Activated naive CD8-positive, alpha-beta T cell treated with anti-CD3 and anti-CD28 coated beads, Interleukin-2, amount 10 ng/mL, durations not matched to agents 7 days and 5 days (primary cell): Measurements from ENCODE around the gene DOCK1. TPM values are rescaled to one million over a fixed set of nuclear protein-coding genes. Genes with fewer than 3 reads are reported as not detected.
A peak's percentile ranks its signal among the peaks of the same experiment; 100 is the strongest.

Experiments
- ATAC-seq: fragments of 150-1000 bp; cut with Tn5 transposase; one replicate; pipeline ENCODE4 v1.10.0; 2021; ENCODE audit warnings: low read depth, moderate library complexity
- POLR2A ChIA-PET: fragments of 350-600 bp; sonication (Branson Sonifier 250); formaldehyde crosslinking; loops from one replicate; lab custom pipeline; 2021; ENCODE audit warnings: antibody characterized with exemption; lab: Charles Lee
- DNase-seq: peaks from one replicate; pipeline ENCODE4 v3.0.0; 2021
- H3K27ac Mint-ChIP-seq: one replicate; pipeline ENCODE4 v1.8.0; 2022; ENCODE audit warnings: mild to moderate bottlenecking, mixed read lengths
- H3K27me3 Mint-ChIP-seq: one replicate; pipeline ENCODE4 v1.8.0; 2022; ENCODE audit warnings: mild to moderate bottlenecking, moderate library complexity, mixed read lengths
- H3K36me3 Mint-ChIP-seq: one replicate; pipeline ENCODE4 v1.8.0; 2021; ENCODE audit warnings: mild to moderate bottlenecking, mixed read lengths
- H3K4me1 Mint-ChIP-seq: one replicate; pipeline ENCODE4 v1.8.0; 2021; ENCODE audit warnings: mixed read lengths
- H3K4me3 Mint-ChIP-seq: one replicate; pipeline ENCODE4 v1.8.0; 2022; ENCODE audit warnings: mild to moderate bottlenecking, moderate library complexity, mixed read lengths
- H3K9me3 Mint-ChIP-seq: one replicate; pipeline ENCODE4 v1.8.0; 2021; ENCODE audit warnings: mixed read lengths
- total RNA-seq, 2 experiments: library from RNA; stranded (reverse); gene quantifications; one replicate each; pipeline ENCODE4 v1.2.3, GENCODE V29; 2021

DOCK1 gene
- total RNA-seq, 2 experiments from 2014 or later = 0.06 to 0.14 TPM

DNA sequence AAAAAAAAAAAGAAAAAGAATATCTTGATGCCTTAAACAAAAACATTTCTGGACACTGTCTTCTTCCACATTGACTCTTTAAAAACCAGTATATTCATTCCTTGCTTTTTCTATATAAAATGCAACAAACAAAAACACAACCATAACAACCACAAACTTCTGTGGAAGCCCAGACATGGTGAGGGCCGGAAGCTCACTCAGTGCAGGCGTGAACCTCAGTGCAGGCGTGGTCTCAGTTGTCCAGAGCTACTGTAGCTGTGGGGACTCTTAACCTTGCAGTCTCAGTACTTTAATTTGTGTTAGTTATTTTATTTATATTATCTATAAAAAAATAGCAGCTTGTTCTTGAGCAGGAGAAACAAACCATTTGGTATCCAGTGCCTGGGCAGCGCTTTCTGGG, 131.8 kb downstream of the DOCK1 start:
- POLR2A ChIA-PET = no interaction called here
- Mint-ChIP-seq H3K27me3 (no peaks in the 10 kb centered on the region), H3K9me3 (no peaks in the 10 kb centered on the region), H3K36me3 (no peaks in the 10 kb centered on the region), H3K27ac (no peak overlapping the region), H3K4me1 (no peaks in the 10 kb centered on the region), H3K4me3 (no peak overlapping the region)
- DNase-seq = no peak
- no peak for ATAC-seq

DNA sequence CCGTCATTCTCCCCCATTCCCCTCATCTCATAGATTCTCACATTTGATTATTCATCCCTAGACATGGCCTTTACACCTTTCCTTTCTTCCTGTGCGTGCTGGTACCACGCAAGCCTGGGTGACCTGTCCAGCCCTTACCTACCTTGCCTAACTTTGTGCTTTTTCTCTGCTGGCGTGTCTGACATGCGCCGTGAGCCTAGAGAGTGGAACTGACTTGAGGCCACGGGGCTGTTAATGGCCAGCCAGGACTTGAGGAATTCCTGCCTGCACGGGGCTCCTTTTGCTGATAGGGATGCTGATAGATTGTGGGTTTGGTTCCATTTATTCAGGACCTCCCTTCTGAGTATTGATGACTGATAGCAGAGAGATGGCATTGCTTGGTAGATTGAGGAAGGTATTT, 134.2 kb downstream of the DOCK1 start:
- DNase-seq = no peak
- no peaks in the 10 kb centered on the region for H3K9me3 Mint-ChIP-seq
- ATAC-seq = no peak
- no peaks in the 10 kb centered on the region for H3K4me1 Mint-ChIP-seq
- no peak overlapping the region for H3K27ac Mint-ChIP-seq
- H3K27me3 Mint-ChIP-seq = no peaks in the 10 kb centered on the region
- H3K4me3 Mint-ChIP-seq = no peak overlapping the region
- no peaks in the 10 kb centered on the region for H3K36me3 Mint-ChIP-seq
- POLR2A ChIA-PET = no interaction called here

DNA sequence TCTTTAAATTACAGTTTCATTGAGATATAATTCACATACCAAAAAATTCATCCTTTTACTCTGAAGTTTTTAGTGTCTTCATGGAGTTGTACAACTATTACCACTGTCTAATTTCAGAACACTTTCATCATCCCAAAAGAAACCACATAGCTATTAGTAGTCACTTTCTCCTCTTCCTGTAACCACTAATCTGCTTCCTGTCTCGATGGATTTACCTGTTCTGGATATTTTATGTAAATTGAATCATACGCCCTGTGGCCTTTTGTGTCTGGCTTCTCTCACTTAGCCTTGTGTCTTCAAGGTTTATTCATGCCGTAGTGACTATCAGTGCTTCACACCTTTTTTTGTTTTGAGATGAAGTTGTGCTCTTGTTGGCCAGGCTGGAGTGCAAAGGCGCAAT, 135.5 kb downstream of the DOCK1 start:
- H3K4me3 Mint-ChIP-seq = no peak overlapping the region
- ATAC-seq (no peak), DNase-seq (no peak)
- H3K36me3 Mint-ChIP-seq = no peaks in the 10 kb centered on the region
- H3K27ac Mint-ChIP-seq = no peak overlapping the region
- no peaks in the 10 kb centered on the region for H3K9me3 Mint-ChIP-seq
- H3K27me3 Mint-ChIP-seq = no peaks in the 10 kb centered on the region
- no peaks in the 10 kb centered on the region for H3K4me1 Mint-ChIP-seq
- POLR2A ChIA-PET = no interaction called here

DNA sequence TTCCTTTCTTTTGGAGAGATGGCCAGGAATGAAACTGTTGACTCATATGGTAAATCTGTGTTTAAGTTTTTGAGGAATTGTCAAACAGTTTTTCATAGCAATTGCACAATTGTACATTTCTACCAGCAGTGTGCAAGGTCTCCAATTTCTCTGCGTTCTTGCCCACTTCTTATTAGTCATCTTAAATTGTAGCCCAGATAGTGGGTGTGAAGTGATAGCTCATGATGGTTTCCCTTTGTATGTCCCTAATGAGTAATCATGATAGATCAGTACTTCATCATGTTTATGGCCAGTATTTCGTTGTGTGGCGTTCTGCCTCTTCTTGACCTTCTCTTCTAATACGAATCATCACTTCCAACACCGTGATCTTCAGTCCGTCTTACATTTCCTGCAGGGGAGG, 136.3 kb downstream of the DOCK1 start:
- POLR2A ChIA-PET = no interaction called here
- DNase-seq (no peak), ATAC-seq (no peak)
- H3K4me3 Mint-ChIP-seq = no peak overlapping the region
- H3K36me3 Mint-ChIP-seq = no peaks in the 10 kb centered on the region
- no peak overlapping the region for H3K27ac Mint-ChIP-seq
- no peaks in the 10 kb centered on the region for H3K9me3 Mint-ChIP-seq
- H3K27me3 Mint-ChIP-seq = no peaks in the 10 kb centered on the region
- no peaks in the 10 kb centered on the region for H3K4me1 Mint-ChIP-seq

DNA sequence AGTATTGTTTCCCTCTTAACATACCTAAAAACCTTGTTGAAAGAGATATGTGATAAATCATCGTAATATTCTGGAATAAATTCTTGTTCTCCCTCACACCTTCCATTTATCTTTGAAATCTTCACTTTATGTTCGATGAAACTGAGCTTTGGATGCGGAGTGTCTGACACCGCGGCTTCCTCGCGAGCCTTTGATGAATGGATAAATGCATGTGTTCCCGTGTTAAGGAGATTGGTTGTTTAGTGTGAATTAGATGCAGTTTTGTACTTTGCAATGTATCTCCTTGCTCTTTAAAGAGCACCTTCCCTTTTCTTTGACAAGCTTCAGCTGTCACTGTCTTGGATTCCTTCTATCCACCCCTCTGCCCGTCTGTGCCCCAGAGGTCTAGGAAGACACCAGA, 138.1 kb downstream of the DOCK1 start:
- no peaks in the 10 kb centered on the region for H3K4me1 Mint-ChIP-seq
- peak overlapping the region; percentile 49 for H3K27ac Mint-ChIP-seq
- no peak overlapping the region for H3K4me3 Mint-ChIP-seq
- ATAC-seq = no peak
- no peaks in the 10 kb centered on the region for H3K9me3 Mint-ChIP-seq
- no peak for DNase-seq
- no peaks in the 10 kb centered on the region for H3K36me3 Mint-ChIP-seq
- no peaks in the 10 kb centered on the region for H3K27me3 Mint-ChIP-seq
- POLR2A ChIA-PET = no interaction called here

DNA sequence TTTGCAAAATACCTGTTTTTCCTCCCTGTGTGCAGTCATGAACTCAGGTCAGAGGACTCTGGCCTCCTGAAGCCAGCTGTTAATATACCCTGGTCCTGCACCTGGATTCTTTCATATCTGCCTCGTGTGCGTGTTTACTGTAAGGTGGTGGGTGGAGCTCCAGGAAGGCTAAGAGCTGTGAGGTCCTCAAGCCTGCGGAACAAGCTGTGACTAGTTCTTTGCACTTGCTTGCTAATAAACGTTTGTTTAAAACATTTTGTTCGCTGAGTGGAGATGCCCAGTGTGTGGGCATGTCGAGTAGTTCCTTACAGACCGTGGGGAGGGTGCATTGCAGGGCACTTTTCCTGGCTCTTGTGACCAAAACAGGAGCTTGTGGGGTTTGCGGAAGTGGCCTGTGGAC, 139.0 kb downstream of the DOCK1 start:
- H3K27me3 Mint-ChIP-seq = no peaks in the 10 kb centered on the region
- H3K9me3 Mint-ChIP-seq = no peaks in the 10 kb centered on the region

DNA sequence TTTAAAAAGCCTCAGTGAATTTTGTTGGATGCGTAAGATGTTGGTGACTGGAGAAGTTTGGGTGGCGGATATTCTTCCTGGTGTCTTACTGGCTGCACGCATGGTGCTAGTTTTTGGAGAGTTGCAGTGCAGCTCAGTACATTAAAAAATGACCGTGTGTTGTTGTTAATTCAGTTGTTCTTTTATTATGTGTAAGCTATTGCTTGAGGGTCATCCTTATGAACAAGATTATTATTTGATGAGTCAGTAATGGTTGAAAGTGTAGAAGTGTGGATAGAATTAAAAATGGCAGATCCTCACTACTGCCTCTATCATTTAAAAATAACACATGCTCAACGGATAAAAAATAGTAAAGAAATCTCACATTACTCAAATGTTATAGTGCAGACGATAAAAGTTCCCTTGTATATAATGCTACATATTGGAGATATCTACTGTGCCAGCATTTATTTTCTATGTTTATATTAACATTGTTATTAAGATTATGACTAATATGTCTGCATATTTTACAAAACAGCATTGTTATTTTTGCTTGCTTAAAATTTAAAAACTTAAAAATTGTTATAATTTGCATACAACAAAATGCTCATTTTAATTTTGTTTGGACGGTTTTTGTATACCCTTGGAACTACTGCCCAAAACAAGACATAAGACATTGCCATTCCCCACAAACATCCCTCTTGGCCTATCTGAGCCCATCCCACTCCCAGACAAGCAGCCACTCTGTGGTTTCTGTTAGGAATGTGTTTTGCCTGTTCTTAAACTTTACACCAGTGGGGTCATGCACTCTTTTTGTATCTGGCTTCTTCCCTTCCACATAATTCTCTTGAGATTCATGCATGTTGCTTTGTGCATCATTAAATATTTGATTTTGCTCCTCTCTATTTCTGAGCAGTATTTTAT, 142.0 kb downstream of the DOCK1 start:
- no peaks in the 10 kb centered on the region for H3K27me3 Mint-ChIP-seq
- H3K4me1 Mint-ChIP-seq = no peaks in the 10 kb centered on the region
- POLR2A ChIA-PET = no interaction called here
- H3K9me3 Mint-ChIP-seq = no peaks in the 10 kb centered on the region
- no peaks in the 10 kb centered on the region for H3K36me3 Mint-ChIP-seq
- DNase-seq (no peak), ATAC-seq (no peak)
- H3K27ac Mint-ChIP-seq = no peak overlapping the region
- no peak overlapping the region for H3K4me3 Mint-ChIP-seq

More for the DNA sequence above, 139.0 kb downstream of the DOCK1 start:
- H3K4me1 Mint-ChIP-seq = no peaks in the 10 kb centered on the region
- no peak overlapping the region for H3K4me3 Mint-ChIP-seq
- no peak overlapping the region for H3K27ac Mint-ChIP-seq
- DNase-seq = no peak
- no peaks in the 10 kb centered on the region for H3K36me3 Mint-ChIP-seq
- POLR2A ChIA-PET = no interaction called here
- ATAC-seq = no peak

DNA sequence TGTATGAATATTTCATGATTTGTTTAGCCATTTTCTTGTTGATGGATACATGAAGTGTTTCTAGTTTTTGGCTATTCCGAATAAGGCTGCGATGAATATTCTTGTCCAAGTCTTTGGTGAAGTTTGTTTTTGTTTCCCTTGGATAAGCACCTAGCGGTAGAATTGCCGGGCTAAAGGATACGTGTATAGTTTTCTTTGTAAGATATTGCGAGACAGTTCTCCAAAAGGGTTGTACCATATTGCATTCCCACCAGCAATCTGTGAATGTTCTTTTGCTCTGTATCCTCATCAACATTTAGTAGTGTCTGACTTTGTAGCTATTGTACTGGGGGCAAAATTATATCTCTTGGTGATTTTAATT, 142.6 kb downstream of the DOCK1 start:
- Mint-ChIP-seq H3K9me3 (no peaks in the 10 kb centered on the region), H3K4me3 (no peak overlapping the region), H3K36me3 (no peaks in the 10 kb centered on the region), H3K27ac (no peak overlapping the region), H3K4me1 (no peaks in the 10 kb centered on the region), H3K27me3 (no peaks in the 10 kb centered on the region)
- no peak for ATAC-seq
- POLR2A ChIA-PET = no interaction called here
- no peak for DNase-seq

DNA sequence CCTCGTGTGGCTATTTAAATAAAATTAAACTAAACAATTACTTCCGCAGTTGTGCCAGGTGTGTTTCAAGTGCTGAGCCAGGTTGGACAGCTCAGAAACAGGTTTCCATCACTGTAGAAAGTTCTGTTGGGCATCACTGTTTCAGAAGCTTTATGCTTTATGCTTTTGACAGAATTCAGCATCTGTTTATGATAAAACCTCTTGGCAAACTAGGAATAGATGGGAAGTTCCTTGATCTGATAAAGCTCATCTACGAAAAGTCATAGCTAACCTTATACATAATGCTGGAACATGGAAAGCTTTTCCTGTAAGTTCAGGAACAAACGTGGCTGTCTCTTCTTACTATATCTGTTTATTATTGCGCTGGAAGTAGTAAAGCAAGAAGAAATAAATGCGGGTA, 143.4 kb downstream of the DOCK1 start:
- H3K9me3 Mint-ChIP-seq = no peaks in the 10 kb centered on the region
- no peaks in the 10 kb centered on the region for H3K4me1 Mint-ChIP-seq
- DNase-seq = no peak
- H3K36me3 Mint-ChIP-seq = no peaks in the 10 kb centered on the region
- H3K27ac Mint-ChIP-seq = no peak overlapping the region
- ATAC-seq = no peak
- POLR2A ChIA-PET = no interaction called here
- H3K27me3 Mint-ChIP-seq = no peaks in the 10 kb centered on the region
- H3K4me3 Mint-ChIP-seq = no peak overlapping the region

DNA sequence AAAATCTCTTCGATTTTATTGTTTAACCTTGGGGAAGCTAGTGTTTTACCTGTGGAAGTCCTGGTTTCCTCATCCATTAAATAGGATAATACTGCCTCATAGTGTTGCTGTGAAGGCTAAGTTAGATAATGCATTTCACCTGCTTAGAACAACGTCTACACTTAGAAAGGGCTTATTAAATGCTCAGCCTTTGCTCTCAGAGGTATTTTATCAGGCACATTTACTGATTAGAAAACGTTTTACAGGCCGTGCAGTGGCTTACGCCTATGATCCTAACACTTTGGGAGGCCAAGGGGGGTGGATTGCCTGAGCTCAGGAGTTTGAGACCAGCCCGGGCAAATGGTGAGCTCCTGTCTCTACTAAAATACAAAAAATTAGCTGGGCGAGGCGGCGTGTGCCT, 146.8 kb downstream of the DOCK1 start:
- Mint-ChIP-seq H3K36me3 (no peaks in the 10 kb centered on the region), H3K4me3 (no peak overlapping the region), H3K4me1 (no peaks in the 10 kb centered on the region), H3K27ac (no peak overlapping the region), H3K9me3 (no peaks in the 10 kb centered on the region), H3K27me3 (no peaks in the 10 kb centered on the region)
- ATAC-seq (no peak), DNase-seq (no peak)
- POLR2A ChIA-PET = no interaction called here

DNA sequence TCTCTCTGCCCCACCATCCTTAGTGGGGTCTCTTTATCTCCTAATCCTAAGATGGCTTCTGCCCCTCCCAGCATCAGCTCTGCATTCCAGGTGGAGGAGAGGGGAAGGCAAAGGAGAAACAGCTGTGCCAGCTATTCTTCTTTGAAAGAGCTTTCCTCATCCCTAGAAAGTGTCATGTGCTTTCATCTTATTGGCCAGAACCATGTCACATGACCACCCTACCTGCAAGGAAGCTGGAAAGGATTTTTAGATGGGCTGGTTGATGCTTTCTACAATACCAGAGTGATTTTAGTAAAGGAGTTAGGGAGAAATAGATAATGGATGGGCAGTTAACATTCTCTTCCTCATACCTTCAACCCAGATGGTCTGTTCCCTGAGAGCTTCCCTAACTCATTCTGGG, 150.0 kb downstream of the DOCK1 start:
- peaks cover 3% of the 10 kb centered on the region for H3K9me3 Mint-ChIP-seq
- H3K27ac Mint-ChIP-seq = no peak overlapping the region
- no peak for DNase-seq
- H3K36me3 Mint-ChIP-seq = no peaks in the 10 kb centered on the region
- peaks cover 3% of the 10 kb centered on the region for H3K27me3 Mint-ChIP-seq
- no peak overlapping the region for H3K4me3 Mint-ChIP-seq
- H3K4me1 Mint-ChIP-seq = no peaks in the 10 kb centered on the region
- no peak for ATAC-seq
- POLR2A ChIA-PET = no interaction called here

DNA sequence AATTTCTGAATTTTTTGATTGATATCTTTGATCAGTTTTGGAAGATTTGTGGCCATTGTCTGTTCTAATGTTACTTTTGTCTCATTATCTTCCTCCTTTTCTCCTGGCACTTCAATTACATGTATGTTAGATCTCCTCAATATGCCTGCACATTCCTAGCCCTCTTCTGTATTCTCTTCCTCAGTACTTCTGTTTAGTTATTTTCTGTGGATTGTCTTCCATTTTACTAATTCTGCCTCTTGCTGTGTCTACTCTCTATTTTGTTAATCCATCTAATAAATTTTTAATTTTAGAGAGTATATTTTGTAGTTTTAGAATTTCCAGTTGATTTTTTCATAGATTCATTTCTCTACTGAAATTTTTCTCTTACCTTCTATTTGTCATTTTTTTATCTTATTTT, 154.1 kb downstream of the DOCK1 start:
- POLR2A ChIA-PET = no interaction called here
- H3K36me3 Mint-ChIP-seq = no peaks in the 10 kb centered on the region
- DNase-seq = no peak
- no peak for ATAC-seq
- H3K9me3 Mint-ChIP-seq = peaks cover 3% of the 10 kb centered on the region
- no peaks in the 10 kb centered on the region for H3K4me1 Mint-ChIP-seq
- peaks cover 3% of the 10 kb centered on the region for H3K27me3 Mint-ChIP-seq
- no peak overlapping the region for H3K27ac Mint-ChIP-seq
- H3K4me3 Mint-ChIP-seq = no peak overlapping the region

DNA sequence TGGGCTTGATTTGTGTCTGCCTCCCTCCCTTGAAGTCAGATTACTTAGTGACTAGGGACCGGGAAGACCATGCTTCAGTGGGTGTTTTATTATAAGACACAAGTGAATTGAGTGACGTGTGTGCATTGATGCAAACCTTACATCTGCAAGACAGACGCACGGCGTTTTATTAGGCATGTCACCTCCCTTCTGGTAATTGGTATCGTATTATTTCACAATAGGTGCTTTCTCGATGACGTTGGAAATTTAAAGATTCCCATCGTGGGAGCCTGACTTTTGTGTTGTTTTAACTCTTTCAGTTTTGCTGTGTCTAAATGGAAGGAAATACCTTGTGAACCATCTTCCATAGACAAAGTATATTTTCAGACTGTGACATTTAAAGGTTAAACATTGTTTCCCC, 158.5 kb downstream of the DOCK1 start:
- POLR2A ChIA-PET = no interaction called here
- DNase-seq = no peak
- Mint-ChIP-seq H3K4me3 (no peak overlapping the region), H3K36me3 (no peaks in the 10 kb centered on the region), H3K27ac (no peak overlapping the region), H3K27me3 (peaks cover 3% of the 10 kb centered on the region), H3K9me3 (peaks cover 3% of the 10 kb centered on the region), H3K4me1 (no peaks in the 10 kb centered on the region)
- ATAC-seq = no peak

DNA sequence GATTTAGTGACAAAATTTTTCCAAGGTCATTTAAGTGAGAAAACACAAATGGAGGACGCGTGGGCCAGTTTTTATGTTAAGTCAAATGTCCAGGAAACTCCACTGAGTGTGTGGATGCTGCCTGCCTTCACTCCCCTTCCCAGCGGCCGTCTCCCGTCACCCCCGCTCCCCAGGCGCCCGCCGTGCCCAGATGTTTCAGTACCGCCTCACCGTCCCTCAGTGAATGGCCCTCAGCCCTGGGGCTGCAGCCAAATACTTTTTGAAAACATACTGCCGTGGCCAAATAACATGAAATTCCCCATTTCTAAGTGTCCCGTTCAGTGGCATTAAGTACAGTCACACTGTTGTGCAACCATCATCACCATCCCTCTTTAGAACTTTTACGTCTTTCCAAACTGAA, 159.2 kb downstream of the DOCK1 start:
- POLR2A ChIA-PET = no interaction called here
- DNase-seq (no peak), ATAC-seq (no peak)
- Mint-ChIP-seq H3K27me3 (peaks cover 3% of the 10 kb centered on the region), H3K27ac (no peak overlapping the region), H3K36me3 (no peaks in the 10 kb centered on the region), H3K9me3 (no peaks in the 10 kb centered on the region), H3K4me3 (no peak overlapping the region), H3K4me1 (no peaks in the 10 kb centered on the region)
